Activated T-cell treated with anti-CD3 and anti-CD28 coated beads, Interleukin-2, amount 50 U/mL, for 72 hours (primary cell): ENCODE measurements around the gene HADHA. TPM values are rescaled to one million over a fixed set of nuclear protein-coding genes. Genes with fewer than 3 reads are reported as not detected.
"Not testable (repeated sequence)": the region's sequence is repeated elsewhere in the genome, so short reads cannot be mapped to it uniquely, and the experiment has no call there.

ENCODE experiments used
- ATAC-seq, 2 donors: fragments of 150-1000 bp; cut with Tn5 transposase; replicated peaks in 1 of 2; 2 replicates each; pipeline ENCODE4 v1.10.0; 2021; ENCODE audit warnings: moderate library complexity in 2 of 2, mild to moderate bottlenecking in 1 of 2
- DNase-seq, 2 donors: peaks; one replicate each; pipeline ENCODE4 v3.0.0; 2021 to 2022; ENCODE audit warnings: mixed read lengths in 1 of 2
- H3K27ac Mint-ChIP-seq: one replicate; pipeline ENCODE4 v1.8.0; 2022; ENCODE audit warnings: mild to moderate bottlenecking, moderate library complexity, mixed read lengths
- H3K27me3 Mint-ChIP-seq: one replicate; pipeline ENCODE4 v1.8.0; 2022; ENCODE audit warnings: low read depth, mixed read lengths
- H3K36me3 Mint-ChIP-seq, 2 donors: one replicate each; pipeline ENCODE4 v1.8.0; 2022; ENCODE audit warnings: mixed read lengths in 2 of 2, mild to moderate bottlenecking in 1 of 2; ENCODE audit not compliant: insufficient read depth in 2 of 2
- H3K4me1 Mint-ChIP-seq: one replicate; pipeline ENCODE4 v1.8.0; 2022; ENCODE audit warnings: low read depth, mixed read lengths
- H3K4me3 Mint-ChIP-seq, 2 donors: one replicate each; pipeline ENCODE4 v1.8.0; 2022; ENCODE audit warnings: mild to moderate bottlenecking in 2 of 2, mixed read lengths in 2 of 2, moderate library complexity in 2 of 2
- H3K9me3 Mint-ChIP-seq, 2 donors: one replicate each; pipeline ENCODE4 v1.8.0; 2022; ENCODE audit warnings: mixed read lengths in 2 of 2
- total RNA-seq, 2 donors: library from RNA; stranded (reverse); gene quantifications; one replicate each; pipeline ENCODE4 v1.2.3, GENCODE V29; 2022

HADHA gene
- total RNA-seq, 2 donors from 2014 or later: 108 TPM

DNA sequence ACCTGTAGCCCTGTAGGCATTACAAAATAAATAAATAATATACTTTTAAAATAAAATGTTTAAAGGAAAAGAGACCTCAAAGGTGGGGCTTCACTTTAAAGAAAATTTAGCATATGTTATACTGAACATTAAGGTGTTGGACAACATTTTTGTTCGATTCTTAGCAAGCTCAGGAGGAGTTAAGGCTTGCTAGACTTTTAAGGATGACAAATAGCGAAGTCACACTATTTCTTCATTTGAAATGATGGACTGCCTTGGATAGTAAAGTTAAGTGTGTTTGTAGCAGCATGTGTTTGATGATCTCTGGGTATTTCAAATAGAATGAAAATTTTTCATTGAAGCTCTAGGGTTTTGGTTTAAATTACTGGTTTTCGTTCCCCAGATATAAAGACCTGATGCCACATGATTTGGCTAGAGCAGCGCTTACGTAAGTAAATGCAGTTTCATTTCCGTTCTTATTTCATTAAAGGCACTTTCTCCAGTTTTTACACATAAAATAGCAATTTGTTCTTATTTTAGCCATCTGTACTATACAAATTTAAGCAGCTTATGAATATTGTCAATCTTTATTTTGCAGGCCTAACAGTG, 25.2 kb upstream of the HADHA start:
- ATAC-seq (no peak), DNase-seq (no peak)
- Mint-ChIP-seq H3K27me3 (no peaks in the 10 kb centered on the region), H3K4me3 (no peak overlapping the region), H3K9me3 (no peaks in the 10 kb centered on the region), H3K4me1 (peaks cover 16% of the 10 kb centered on the region), H3K27ac (no peak overlapping the region), H3K36me3 (peaks cover 2 to 3% of the 10 kb centered on the region in 2 donors)

GRCh38 chr2:26268670-26269385, 24.4 kb upstream of the HADHA start:
- not testable (repeated sequence) for H3K27me3 Mint-ChIP-seq, H3K4me3 Mint-ChIP-seq, DNase-seq, H3K36me3 Mint-ChIP-seq, H3K27ac Mint-ChIP-seq, ATAC-seq, H3K9me3 Mint-ChIP-seq
- peaks cover 16% of the 10 kb centered on the region for H3K4me1 Mint-ChIP-seq

DNA sequence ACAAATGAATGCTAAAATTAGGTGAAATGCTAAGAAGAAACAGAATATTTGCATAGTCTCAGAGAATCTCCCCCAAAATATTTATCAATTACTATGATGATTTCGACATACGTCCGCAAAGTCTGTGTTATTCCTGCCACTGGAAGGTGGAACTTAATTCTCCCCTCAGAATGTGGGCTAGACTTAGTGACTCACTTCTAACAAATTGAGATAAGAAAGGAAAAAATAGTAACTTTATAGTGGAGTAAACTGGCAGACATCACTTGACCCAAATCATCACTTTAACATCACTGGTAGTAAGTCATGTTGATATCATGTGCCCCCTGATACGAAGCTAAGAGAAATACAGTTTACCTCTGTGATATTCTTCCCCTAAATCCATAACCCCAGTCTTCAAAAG, 23.8 kb upstream of the HADHA start:
- H3K27ac Mint-ChIP-seq: no peak overlapping the region

DNA sequence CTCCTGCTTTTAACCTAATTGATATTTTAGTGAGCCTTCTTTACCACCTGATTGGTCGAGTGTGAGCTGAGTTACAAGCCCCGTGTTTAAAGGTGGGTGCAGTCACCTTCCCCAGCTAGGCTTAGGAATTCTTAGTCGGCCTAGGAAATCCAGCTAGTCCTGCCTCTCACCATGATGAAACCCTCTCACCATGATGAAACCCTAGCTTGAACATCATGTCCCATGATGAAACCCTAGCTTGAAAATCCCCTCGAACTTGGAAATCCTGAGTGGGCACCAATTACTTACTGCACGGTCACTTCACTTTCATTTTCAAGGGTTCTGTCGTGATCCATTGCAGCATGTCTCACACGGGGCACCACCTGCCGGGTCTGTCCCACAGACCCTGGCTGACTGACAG, 14.4 kb upstream of the HADHA start:
- not testable (repeated sequence) for H3K36me3 Mint-ChIP-seq, H3K27ac Mint-ChIP-seq, H3K4me1 Mint-ChIP-seq, H3K9me3 Mint-ChIP-seq, H3K4me3 Mint-ChIP-seq, DNase-seq, H3K27me3 Mint-ChIP-seq, ATAC-seq

More for the DNA sequence above, 23.8 kb upstream of the HADHA start:
- peaks cover 11% of the 10 kb centered on the region for H3K4me1 Mint-ChIP-seq
- no peak for ATAC-seq
- H3K4me3 Mint-ChIP-seq: no peak overlapping the region
- no peaks in the 10 kb centered on the region for H3K9me3 Mint-ChIP-seq
- H3K36me3 Mint-ChIP-seq: peaks cover 0 to 3% of the 10 kb centered on the region in 2 donors
- no peaks in the 10 kb centered on the region for H3K27me3 Mint-ChIP-seq
- no peak for DNase-seq

DNA sequence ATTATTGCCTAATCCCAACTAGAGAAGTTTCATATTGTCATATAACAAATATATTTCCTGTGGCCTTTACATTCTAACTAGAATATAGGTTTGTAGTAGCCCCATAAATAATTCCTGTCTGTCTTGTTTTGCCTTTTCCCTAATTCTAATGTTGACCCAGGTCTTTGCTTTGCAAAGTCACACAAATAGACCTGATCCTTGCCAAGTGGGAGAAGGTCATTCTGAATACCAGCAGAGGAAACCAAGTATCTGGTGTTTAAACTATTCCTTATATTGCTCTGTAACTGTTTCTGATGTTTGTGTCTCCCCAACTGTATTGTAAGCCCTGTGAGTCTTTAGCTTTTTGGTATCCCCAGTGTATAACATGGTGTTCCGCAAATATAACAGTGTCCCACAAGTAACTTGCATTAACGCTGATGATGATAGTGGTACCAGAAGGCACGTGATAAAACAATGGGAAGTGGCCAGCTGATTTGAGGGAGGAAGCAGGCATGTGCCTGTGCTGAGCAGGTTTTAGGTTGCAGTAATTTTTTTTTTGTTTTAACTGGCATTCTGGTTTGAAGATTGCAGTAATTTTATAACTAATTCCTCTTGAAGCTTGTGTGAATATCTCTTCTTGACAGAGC, 11.4 kb upstream of the HADHA start:
- no peak for ATAC-seq
- H3K27me3 Mint-ChIP-seq: no peaks in the 10 kb centered on the region
- H3K4me1 Mint-ChIP-seq: peaks cover 26% of the 10 kb centered on the region
- no peak overlapping the region for H3K4me3 Mint-ChIP-seq
- H3K36me3 Mint-ChIP-seq: peaks cover 1 to 2% of the 10 kb centered on the region in 2 donors
- DNase-seq: no peak
- no peaks in the 10 kb centered on the region for H3K9me3 Mint-ChIP-seq
- H3K27ac Mint-ChIP-seq: no peak overlapping the region

DNA sequence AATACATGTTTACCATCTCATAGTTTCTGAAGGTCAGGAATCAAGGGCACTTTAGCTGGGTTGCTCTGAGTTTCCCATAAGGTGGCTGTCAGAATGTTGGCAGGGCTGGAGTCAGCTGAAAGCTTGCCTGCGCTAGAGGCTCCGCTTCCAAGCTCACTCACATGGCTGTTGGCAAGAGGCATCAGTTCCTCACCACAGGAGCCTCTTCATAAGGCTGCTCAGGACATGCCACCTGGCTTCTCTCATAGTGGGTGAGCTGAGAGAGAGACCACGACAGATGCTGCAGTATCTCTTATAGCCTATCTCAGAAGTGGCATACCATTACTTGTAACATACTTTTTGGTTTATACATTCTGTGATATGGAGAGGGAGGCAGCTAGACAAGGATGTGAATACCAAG, 7.5 kb upstream of the HADHA start:
- H3K27ac Mint-ChIP-seq: peak overlapping the region; percentile 29
- peaks cover 53% of the 10 kb centered on the region for H3K4me1 Mint-ChIP-seq
- H3K36me3 Mint-ChIP-seq: no peaks in the 10 kb centered on the region
- H3K9me3 Mint-ChIP-seq: no peaks in the 10 kb centered on the region
- ATAC-seq: no peak
- H3K4me3 Mint-ChIP-seq: no peak overlapping the region
- DNase-seq: no peak
- no peaks in the 10 kb centered on the region for H3K27me3 Mint-ChIP-seq

DNA sequence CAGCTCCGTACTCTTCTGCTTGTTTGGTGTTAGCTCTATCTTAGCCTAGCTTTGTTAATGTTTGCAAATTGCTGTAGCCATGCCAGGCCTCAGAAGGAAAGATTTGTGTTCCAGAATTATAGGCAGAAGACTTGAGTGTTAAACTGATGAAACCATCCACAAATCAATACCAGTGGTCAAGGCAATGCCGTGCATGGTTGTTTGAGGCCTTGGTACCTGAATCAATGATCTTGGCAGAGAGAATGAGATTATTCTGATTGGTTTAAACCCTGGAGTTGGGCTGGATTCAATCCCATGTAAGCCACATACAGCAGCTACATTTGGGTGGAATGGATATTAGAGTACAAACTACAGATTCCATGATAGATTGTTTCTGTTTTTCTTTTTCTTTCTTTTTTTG, 5.2 kb upstream of the HADHA start:
- no peak for ATAC-seq
- Mint-ChIP-seq H3K36me3 (peaks cover 5 to 6% of the 10 kb centered on the region in 2 donors), H3K4me1 (peaks cover 69% of the 10 kb centered on the region), H3K27ac (no peak overlapping the region), H3K4me3 (no peak overlapping the region), H3K9me3 (no peaks in the 10 kb centered on the region), H3K27me3 (no peaks in the 10 kb centered on the region)
- DNase-seq: no peak

GRCh38 chr2:26246818-26247217, 2.4 kb upstream of the HADHA start:
- peaks cover 69% of the 10 kb centered on the region for H3K4me1 Mint-ChIP-seq
- H3K27ac Mint-ChIP-seq: peak overlapping the region; percentile 58
- peak overlapping the region; percentile 94 to 100 for H3K4me3 Mint-ChIP-seq
- DNase-seq (peak; percentile 37 to 54), ATAC-seq (peak; percentile 7 to 13)
- H3K36me3 Mint-ChIP-seq: peaks cover 8% of the 10 kb centered on the region in 2 donors
- no peaks in the 10 kb centered on the region for H3K9me3 Mint-ChIP-seq
- no peaks in the 10 kb centered on the region for H3K27me3 Mint-ChIP-seq

DNA sequence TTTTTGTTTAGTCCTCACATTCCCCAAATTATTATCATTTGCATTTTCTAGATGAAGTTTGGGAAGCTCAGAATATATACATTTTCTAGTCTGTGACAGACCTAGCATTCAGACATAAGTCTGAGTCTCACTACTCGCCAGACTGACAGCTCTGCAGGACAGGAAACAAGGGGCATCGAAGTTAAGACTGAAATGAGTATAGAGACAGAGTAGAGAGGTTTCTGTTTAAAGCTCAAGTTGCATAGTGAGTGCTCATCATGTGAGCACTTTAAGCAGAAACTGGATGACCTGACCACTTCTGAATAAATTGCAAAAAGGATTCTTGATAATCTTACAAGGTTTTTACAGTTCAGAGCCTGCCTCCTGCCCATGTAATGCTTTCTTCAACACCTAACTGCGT, 1.4 kb upstream of the HADHA start:
- no peaks in the 10 kb centered on the region for H3K9me3 Mint-ChIP-seq
- ATAC-seq (peak; percentile 48 to 56), DNase-seq (peak; percentile 27 to 35)
- H3K4me1 Mint-ChIP-seq: peaks cover 70% of the 10 kb centered on the region
- H3K4me3 Mint-ChIP-seq: peak overlapping the region; percentile 94 to 100
- peak overlapping the region; percentile 95 for H3K27ac Mint-ChIP-seq
- no peaks in the 10 kb centered on the region for H3K27me3 Mint-ChIP-seq
- H3K36me3 Mint-ChIP-seq: peaks cover 8% of the 10 kb centered on the region in 2 donors

DNA sequence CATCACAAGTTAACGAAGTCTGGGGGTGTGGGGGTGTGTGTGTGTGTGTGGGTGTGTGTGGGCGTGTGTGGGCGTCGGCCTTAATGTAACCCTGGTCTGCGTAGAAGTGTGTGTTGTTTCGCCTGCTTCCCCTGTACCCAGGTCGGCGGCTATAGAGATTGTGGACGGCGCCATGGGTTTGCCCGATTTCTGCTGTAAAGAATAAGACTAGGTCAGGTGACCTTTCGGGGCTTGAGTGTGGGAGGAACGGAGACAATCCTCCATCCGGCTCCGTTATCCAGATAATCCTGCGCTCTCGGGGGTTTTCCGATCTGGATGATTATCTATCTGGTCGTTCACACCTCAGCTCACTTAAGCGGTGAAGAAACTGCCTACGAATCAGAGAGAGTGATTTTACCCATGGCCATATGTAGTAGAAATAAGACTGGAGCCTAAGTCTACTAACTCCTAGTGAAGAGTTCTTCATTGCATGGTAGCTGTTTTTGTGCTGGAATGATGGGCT, 850 bp upstream of the HADHA start:
- peak overlapping the region; percentile 94 to 100 for H3K4me3 Mint-ChIP-seq
- H3K27me3 Mint-ChIP-seq: no peaks in the 10 kb centered on the region
- no peaks in the 10 kb centered on the region for H3K9me3 Mint-ChIP-seq
- peaks cover 8 to 10% of the 10 kb centered on the region in 2 donors for H3K36me3 Mint-ChIP-seq
- peak; percentile 29 to 32 for ATAC-seq
- H3K4me1 Mint-ChIP-seq: peaks cover 71% of the 10 kb centered on the region
- H3K27ac Mint-ChIP-seq: peak overlapping the region; percentile 95
- peak; percentile 50 to 59 for DNase-seq

- peaks cover 8 to 10% of the 10 kb centered on the region in 2 donors for H3K36me3 Mint-ChIP-seq
- DNase-seq (no peak), ATAC-seq (no peak)
- H3K27ac Mint-ChIP-seq: peak overlapping the region; percentile 98
- peaks cover 70% of the 10 kb centered on the region for H3K4me1 Mint-ChIP-seq
- H3K4me3 Mint-ChIP-seq: peak overlapping the region; percentile 94 to 100
- no peaks in the 10 kb centered on the region for H3K9me3 Mint-ChIP-seq
- no peaks in the 10 kb centered on the region for H3K27me3 Mint-ChIP-seq
Observed at GRCh38 chr2:26243470-26244308, 743 bp downstream of the HADHA start.

DNA sequence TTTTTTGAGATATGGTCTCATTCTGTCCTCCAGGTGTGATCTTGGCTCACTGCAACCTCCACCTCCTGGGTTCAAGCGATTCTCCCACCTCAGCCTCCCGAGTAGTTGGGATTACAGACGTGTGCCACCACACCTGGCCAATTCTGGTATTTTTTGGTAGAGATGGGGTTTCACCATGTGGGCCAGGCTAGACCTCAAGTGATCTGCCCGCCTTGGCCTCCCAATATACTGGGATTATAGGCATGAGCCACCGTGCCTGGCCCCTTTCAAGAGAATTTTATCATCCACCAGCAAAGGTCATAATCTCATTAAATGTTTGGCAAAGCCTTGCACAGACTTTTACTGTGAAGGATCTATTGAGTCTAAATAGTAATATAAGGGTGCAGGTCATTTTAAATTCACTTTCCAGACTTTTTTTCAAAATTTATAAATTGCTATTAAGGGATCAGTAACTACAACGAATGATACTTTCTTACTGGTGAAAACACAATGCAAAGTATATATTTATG, 2.5 kb downstream of the HADHA start:
- Mint-ChIP-seq H3K9me3 (no peaks in the 10 kb centered on the region), H3K4me3 (peak overlapping the region in 1 of 2 donors; percentile 100), H3K27ac (no peak overlapping the region), H3K36me3 (peaks cover 8 to 15% of the 10 kb centered on the region in 2 donors), H3K4me1 (peaks cover 64% of the 10 kb centered on the region), H3K27me3 (no peaks in the 10 kb centered on the region)
- DNase-seq (no peak), ATAC-seq (no peak)
